ENCODE data around the gene PRRT2.

GRCh38 chr16:29810699-29811169 lies 1.3 kb upstream of the PRRT2 start:
- TF ChIP-seq CTCF (IDR thresholded peaks at IDR 0.05) (no peak), POLR2A (IDR thresholded peaks at IDR 0.05) (no peak)
